Measurements from ENCODE around the gene ARHGAP25.

Gene ARHGAP25

DNA sequence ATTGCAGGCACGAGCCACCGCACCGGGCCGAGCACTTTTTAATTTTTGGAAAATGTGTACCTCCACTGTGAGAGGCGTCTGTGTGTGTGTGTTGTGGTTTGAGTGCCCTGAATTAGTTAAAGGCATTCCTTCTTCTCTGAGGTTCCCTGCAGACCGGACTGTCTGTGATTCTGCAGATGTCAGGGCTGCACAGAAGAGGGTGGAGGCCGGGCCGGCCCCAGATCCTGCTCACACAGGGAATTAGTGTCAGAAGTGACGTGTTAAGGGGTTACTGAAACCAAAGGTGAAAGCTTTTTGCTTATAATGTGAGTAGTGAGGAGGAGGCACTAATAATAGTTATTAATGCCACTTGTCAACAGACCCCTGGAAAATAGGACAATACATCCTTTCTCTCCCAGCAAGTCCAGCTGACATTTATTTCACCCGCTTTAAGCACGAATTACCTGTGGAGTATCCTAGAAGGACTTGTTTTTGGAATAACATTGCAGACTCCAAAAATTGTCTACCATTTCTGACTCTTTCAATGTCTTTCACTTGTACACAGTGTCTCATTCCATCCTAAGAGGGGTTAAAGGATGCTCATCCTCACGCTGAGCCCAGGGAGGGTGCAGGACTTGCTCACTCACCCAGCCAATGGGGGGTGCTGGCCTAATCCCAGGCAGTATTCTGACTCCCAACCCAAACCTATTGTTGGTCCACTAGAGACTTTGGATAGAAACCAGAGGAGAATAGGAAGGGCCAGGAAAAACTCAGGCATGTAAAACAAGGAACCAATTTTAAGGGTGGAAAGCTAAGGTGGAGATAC lies 16.2 kb downstream of the ARHGAP25 start:
- no peak for DNase-seq (ENCODE audit: low spot score)
- TF ChIP-seq, protein P1, sequence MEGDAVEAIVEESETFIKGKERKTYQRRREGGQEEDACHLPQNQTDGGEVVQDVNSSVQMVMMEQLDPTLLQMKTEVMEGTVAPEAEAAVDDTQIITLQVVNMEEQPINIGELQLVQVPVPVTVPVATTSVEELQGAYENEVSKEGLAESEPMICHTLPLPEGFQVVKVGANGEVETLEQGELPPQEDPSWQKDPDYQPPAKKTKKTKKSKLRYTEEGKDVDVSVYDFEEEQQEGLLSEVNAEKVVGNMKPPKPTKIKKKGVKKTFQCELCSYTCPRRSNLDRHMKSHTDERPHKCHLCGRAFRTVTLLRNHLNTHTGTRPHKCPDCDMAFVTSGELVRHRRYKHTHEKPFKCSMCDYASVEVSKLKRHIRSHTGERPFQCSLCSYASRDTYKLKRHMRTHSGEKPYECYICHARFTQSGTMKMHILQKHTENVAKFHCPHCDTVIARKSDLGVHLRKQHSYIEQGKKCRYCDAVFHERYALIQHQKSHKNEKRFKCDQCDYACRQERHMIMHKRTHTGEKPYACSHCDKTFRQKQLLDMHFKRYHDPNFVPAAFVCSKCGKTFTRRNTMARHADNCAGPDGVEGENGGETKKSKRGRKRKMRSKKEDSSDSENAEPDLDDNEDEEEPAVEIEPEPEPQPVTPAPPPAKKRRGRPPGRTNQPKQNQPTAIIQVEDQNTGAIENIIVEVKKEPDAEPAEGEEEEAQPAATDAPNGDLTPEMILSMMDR (IDR thresholded peaks at IDR 0.05; ENCODE audit: extremely low read depth, insufficient read depth, missing control alignments) = no peak
- in situ Hi-C loops (cut with MboI; ENCODE audit: low pct_unique_long_range_greater_than_20kb, low sequenced_read_pairs, unreplicated experiment) = no loop called here

DNA sequence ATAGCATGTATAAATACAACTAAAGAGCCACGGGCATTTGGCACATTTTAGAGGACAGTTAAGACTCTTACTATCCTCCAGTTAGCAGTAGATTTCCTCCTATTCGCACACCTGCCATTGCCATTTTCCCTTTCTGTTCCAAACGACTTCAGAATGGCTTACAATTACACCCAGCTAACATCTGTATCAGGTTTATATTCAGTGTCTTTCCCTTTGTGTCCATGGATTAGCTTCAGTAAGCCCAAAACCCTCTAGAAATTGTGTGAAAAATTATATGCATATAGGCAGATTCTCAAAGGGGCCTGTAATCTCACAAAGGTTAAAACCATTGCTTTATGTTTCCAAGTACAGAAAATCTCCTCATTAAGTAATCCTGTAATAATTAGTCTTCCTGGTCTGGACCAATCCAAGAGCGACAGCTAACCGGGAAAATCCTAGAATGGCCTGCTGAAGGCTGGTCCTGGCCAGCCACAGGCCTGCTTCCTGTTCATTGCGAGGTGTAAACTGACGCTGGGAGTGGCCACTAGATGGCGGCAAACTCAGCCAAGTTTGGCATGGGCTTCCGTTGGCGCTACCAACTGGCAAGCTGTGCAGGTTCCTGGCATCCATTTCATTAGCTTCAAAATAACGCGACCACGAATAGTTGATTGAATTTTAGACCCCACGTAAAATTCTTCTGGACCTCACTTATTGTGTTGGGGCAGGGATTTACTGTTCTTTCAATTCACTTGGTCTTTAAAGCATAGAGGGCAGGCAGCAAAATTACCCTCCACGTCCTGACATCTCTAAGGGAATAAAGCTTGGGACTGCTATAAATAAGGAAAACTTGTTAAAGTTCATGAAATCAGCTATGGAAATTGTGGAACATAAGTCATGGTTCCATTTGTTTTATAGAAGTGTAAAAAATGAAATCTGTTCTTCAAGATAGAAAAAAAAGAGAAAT lies 17.1 kb downstream of the ARHGAP25 start:
- DNase-seq (ENCODE audit: low spot score) = peak; percentile 77
- TF ChIP-seq, protein P1 (IDR thresholded peaks at IDR 0.05; ENCODE audit: extremely low read depth, insufficient read depth, missing control alignments) = peak; percentile 93
- in situ Hi-C loops (cut with MboI; ENCODE audit: low pct_unique_long_range_greater_than_20kb, low sequenced_read_pairs, unreplicated experiment) = no loop called here

DNA sequence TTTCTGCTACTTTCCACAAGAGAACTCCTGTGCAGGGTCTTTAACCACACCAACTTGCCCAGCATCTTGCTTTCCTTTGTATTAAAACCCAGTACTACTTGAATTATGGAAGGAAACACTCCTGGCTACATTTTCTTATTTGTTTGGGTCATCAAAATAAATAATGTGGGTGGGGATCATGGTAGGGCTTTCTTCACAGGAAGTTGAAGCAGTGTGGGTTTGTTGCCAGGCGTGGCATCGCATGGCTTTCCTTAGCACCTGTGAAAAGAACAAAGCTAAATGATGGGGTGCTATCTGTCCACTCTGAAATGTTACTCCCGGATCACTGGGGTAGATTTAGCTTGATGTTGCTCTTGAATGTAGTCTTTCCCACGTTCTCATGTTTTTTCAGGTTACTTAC lies 18.7 kb downstream of the ARHGAP25 start:
- in situ Hi-C loops (cut with MboI; ENCODE audit: low pct_unique_long_range_greater_than_20kb, low sequenced_read_pairs, unreplicated experiment) = no loop called here
- no peak for DNase-seq (ENCODE audit: low spot score)
- TF ChIP-seq, protein P1 (IDR thresholded peaks at IDR 0.05; ENCODE audit: extremely low read depth, insufficient read depth, missing control alignments) = no peak

DNA sequence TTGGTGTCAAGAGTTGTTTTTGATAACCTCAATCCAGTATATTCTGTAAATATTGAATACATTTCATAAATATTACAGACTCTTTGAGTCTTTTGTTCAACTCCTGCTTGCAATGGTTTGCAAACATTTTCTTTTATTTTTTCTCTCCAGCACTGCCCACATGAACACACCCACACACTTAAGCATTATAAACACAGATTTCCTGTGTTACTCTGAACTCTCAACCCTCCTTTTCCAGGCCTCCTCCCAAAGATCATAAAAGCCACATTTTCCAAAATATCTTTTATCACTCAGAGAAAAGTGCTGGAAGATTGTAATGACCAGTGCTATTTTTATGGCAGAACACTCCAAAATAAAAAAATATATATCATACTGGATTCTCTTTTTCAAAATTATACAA lies 20.5 kb downstream of the ARHGAP25 start:
- TF ChIP-seq, protein P1 (IDR thresholded peaks at IDR 0.05; ENCODE audit: extremely low read depth, insufficient read depth, missing control alignments) = no peak
- in situ Hi-C loops (cut with MboI; ENCODE audit: low pct_unique_long_range_greater_than_20kb, low sequenced_read_pairs, unreplicated experiment) = no loop called here

DNA sequence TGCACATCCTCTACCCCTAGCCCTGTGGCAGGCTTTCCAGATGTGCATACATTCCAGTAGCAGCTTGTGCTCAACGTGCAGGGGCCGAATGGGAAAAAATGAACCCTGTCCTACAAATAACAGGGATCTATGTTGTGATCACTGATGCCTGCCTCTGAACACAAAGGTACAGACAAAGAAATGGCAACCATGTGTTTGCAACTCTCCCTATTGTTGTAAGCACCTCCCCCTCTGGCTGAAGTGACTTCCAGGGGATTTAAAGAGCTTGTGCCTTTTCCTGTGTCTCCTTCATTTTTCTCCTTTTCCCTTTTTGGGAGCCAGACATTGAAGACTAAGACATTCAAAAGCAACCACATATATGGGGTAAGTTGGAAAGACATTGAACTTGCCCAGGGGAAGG lies 21.6 kb downstream of the ARHGAP25 start:
- in situ Hi-C loops (cut with MboI; ENCODE audit: low pct_unique_long_range_greater_than_20kb, low sequenced_read_pairs, unreplicated experiment) = no loop called here
- no peak for DNase-seq (ENCODE audit: low spot score)
- TF ChIP-seq, protein P1 (IDR thresholded peaks at IDR 0.05; ENCODE audit: extremely low read depth, insufficient read depth, missing control alignments) = no peak

More for the DNA sequence above, 20.5 kb downstream of the ARHGAP25 start:
- DNase-seq (ENCODE audit: low spot score) = no peak

DNA sequence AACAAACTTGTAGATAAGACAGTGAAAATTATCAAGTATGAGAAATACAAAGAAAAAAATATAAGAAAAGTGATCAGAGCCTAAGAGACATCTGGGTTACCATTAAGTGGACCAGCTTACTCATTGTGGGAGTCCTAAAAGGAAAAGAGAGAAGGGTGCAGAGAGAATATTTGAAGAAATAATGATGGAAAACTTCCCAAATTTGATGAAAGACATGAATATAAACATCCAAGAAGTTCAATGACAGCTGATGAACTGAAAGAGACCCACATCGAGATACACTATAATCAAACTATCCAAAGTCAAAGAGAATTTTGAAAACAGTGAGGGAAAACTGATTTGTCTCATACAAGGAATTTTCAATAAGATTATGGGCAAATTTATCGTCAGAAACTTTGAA lies 22.5 kb downstream of the ARHGAP25 start:
- DNase-seq (ENCODE audit: low spot score) = no peak
- in situ Hi-C loops (cut with MboI; ENCODE audit: low pct_unique_long_range_greater_than_20kb, low sequenced_read_pairs, unreplicated experiment) = no loop called here
- TF ChIP-seq, protein P1 (IDR thresholded peaks at IDR 0.05; ENCODE audit: extremely low read depth, insufficient read depth, missing control alignments) = no peak
